Neutrophil (primary cell): Measurements from ENCODE around the gene GABRB3.

Experiments used
- H3K27ac ChIP-seq: fragments of 200-600 bp; sonication (generic); 2 replicates; pipeline ENCODE4 v1.5.1; 2016; ENCODE audit warnings: mild to moderate bottlenecking, moderate library complexity
- H3K27me3 ChIP-seq: fragments of 200-600 bp; sonication (generic); 2 replicates; pipeline ENCODE4 v1.6.0; 2016; ENCODE audit warnings: mild to moderate bottlenecking
- H3K36me3 ChIP-seq: fragments of 200-600 bp; sonication (generic); 2 replicates; pipeline ENCODE4 v1.5.1; 2017
- H3K4me1 ChIP-seq, 2 experiments: fragments of 200-600 bp in 1 of 2; sonication (generic) in 1 of 2; 1 replicate in 1 of 2; 2 replicates in 1 of 2; pipeline versions ENCODE4 v1.5.1 to v1.6.1; 2013 to 2016; ENCODE audit warnings: low read depth in 1 of 2, low read length in 1 of 2, mild to moderate bottlenecking in 1 of 2, moderate library complexity in 1 of 2; ENCODE audit not compliant: control insufficient read depth in 1 of 2, insufficient read depth in 1 of 2
- H3K4me3 ChIP-seq, 2 experiments: fragments of 200-600 bp in 1 of 2; sonication (generic) in 1 of 2; 1 replicate in 1 of 2; 2 replicates in 1 of 2; pipeline ENCODE4 v1.5.1; 2013 to 2016; ENCODE audit warnings: low read depth in 1 of 2, low read length in 1 of 2, mild to moderate bottlenecking in 1 of 2, moderate library complexity in 1 of 2
- H3K9me3 ChIP-seq: fragments of 200-600 bp; sonication (generic); 2 replicates; pipeline ENCODE4 v1.5.1; 2016
- TF ChIP-seq, protein P1 (sequence below): fragments of 200-600 bp; sonication (generic); IDR thresholded peaks from 2 replicates; pipeline ENCODE4 v1.5.1; 2016; ENCODE audit warnings: antibody characterized with exemption

The GABRB3 gene

DNA sequence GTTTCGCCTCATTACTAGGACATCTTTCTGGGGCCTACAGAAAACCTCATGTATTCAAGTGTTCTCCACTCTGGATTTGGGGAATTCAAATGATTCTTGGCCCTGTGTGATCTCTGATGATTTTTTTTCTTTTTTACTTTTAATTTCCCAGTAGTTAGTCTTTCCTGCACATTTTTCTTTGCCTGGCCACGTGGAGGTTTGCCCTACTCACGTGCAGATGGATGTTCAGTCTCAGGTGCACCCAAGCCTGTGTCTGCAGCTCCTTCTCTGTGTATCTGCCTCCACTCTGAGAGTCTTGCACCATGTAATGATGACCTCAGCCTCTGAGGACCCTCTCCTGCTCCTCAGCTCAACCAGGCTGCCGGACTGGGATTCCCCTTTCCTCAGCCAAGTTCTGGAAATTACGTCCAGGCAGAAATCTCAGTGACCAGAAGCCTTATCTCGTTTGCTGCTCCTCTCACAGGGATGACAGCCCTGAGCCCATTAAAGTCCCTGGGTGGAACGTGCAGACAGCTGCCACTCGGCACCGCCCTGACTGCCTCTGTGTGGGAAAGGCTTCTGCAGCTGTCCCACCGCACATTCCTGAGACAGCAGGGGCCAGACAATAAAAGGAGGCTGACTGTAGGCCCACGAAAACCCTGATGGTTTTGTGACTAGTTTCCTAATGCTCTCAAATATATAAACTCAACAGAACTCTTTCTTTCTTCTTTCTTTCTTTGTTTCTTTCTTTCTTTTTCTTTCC is 31.4 kb upstream of the GABRB3 start:
- TF ChIP-seq, protein P1, sequence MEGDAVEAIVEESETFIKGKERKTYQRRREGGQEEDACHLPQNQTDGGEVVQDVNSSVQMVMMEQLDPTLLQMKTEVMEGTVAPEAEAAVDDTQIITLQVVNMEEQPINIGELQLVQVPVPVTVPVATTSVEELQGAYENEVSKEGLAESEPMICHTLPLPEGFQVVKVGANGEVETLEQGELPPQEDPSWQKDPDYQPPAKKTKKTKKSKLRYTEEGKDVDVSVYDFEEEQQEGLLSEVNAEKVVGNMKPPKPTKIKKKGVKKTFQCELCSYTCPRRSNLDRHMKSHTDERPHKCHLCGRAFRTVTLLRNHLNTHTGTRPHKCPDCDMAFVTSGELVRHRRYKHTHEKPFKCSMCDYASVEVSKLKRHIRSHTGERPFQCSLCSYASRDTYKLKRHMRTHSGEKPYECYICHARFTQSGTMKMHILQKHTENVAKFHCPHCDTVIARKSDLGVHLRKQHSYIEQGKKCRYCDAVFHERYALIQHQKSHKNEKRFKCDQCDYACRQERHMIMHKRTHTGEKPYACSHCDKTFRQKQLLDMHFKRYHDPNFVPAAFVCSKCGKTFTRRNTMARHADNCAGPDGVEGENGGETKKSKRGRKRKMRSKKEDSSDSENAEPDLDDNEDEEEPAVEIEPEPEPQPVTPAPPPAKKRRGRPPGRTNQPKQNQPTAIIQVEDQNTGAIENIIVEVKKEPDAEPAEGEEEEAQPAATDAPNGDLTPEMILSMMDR: no peak
- no peak overlapping the region for H3K4me3 ChIP-seq
- H3K36me3 ChIP-seq: no peaks in the 10 kb centered on the region
- no peak overlapping the region for H3K27ac ChIP-seq
- no peaks in the 10 kb centered on the region for H3K27me3 ChIP-seq
- no peaks in the 10 kb centered on the region for H3K9me3 ChIP-seq
- H3K4me1 ChIP-seq: no peaks in the 10 kb centered on the region

DNA sequence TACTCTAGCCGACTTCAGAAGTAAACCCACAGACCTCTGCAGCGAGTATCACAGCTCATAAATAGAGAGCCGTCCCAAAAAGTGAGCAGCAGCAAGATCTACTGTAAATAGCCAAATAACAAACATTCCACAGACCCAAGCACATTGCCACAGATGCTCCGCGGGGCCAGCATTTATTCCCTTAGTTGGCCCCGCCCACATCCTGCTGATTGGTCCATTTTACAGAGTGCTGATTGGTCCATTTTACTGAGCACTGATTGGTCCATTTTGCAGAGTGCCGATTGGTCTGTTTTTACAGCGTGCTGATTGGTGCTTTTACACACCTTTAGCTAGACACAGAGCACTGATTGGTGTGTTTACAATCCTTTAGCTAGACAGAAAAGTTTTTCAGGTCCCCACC is 17.3 kb upstream of the GABRB3 start:
- no peak overlapping the region for H3K4me3 ChIP-seq
- TF ChIP-seq, protein P1: no peak
- H3K9me3 ChIP-seq: peaks cover 3% of the 10 kb centered on the region
- no peaks in the 10 kb centered on the region for H3K27me3 ChIP-seq
- no peaks in the 10 kb centered on the region for H3K4me1 ChIP-seq
- no peaks in the 10 kb centered on the region for H3K36me3 ChIP-seq
- H3K27ac ChIP-seq: no peak overlapping the region

DNA sequence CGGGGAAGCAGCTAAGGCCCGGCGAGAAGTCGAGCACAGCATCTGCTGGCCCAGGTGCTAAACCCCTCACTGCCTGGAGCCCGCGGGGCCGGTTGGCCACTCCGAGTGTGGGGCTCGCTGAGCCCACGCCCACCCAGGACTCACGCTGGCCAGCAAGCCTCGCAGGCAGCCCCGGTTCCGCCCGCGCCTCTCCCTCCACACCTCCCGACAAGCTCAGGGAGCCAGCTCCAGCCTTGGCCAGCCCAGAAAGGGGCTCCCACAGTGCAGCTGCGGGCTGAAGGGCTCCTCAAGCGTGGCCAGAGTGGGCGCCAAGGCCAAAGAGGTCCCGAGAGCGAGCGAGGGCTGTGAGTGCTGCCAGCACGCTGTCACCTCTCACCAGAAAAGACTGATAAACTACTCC is 8.9 kb upstream of the GABRB3 start:
- H3K27ac ChIP-seq: no peak overlapping the region
- H3K27me3 ChIP-seq: no peaks in the 10 kb centered on the region
- no peaks in the 10 kb centered on the region for H3K9me3 ChIP-seq
- H3K4me3 ChIP-seq: no peak overlapping the region
- H3K4me1 ChIP-seq: no peaks in the 10 kb centered on the region
- H3K36me3 ChIP-seq: no peaks in the 10 kb centered on the region
- TF ChIP-seq, protein P1: no peak

DNA sequence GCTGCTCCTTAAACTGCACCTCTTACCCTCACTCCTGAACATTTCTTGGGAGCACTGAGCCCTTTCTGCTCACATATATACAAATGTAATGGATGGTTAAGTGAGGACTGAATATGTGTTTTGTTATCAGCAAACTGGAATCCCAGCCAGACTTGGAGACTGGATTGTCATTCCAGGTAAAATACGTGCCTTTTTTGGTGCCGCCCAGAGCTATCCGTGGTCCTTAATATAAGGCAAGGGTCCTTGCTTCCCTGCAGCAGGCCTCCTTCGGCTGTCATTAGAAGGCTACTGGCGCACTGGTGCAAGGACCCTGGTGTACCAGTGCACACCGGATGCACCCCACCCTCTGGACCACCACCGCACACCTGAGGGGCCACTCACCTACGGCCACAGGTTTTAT is 1.1 kb upstream of the GABRB3 start:
- Histone ChIP-seq H3K27ac (no peak overlapping the region), H3K36me3 (no peaks in the 10 kb centered on the region), H3K27me3 (peaks cover 70% of the 10 kb centered on the region), H3K9me3 (no peaks in the 10 kb centered on the region), H3K4me3 (no peak overlapping the region), H3K4me1 (no peaks in the 10 kb centered on the region)
- TF ChIP-seq, protein P1: no peak

DNA sequence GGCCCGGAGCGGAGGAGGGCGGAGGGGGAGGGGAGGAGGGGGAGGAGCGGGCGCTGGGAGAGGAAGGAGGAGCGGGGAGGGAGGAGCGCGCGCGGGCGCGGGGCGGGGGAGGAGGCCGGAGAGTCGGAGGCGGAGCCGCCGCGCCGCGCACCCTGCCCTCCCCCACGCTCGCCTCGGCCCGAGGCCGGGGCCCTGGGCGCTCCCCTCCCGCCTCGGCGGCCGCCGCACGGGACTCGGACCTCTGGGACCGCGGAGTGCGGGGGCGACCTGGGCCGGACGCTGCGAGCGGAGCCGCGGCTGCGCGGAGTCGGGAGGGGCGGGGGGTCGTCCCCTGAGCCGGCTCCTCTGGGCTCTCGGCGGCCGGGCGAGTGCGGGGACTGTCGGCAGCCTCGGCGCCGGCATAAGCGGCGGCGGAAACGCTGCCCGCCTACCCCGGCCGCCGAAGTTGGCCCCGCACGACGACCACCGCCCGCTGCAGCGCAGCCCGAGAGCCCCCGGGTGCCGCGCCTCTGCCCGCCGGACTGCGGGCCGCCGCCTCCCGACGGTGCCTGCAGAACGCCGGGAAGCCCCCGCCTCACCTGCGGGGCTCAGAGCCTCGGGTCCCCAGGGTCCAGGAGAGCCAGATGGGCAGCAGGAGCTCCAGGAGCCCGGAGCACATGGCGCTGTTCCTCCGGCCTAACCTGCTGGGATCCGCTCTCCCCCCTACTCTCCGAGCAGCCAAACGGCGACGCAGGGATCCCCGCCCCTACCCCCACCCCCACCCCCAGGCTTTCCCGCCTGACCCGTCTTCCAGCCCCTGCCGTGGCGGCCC is 406 bp upstream of the GABRB3 start:
- TF ChIP-seq, protein P1: no peak
- Histone ChIP-seq H3K9me3 (no peaks in the 10 kb centered on the region), H3K4me3 (no peak overlapping the region), H3K4me1 (no peaks in the 10 kb centered on the region), H3K27ac (no peak overlapping the region), H3K36me3 (no peaks in the 10 kb centered on the region), H3K27me3 (peaks cover 71% of the 10 kb centered on the region)
